ENCODE results near the gene SCLY. TPM values are rescaled to one million over a fixed set of nuclear protein-coding genes. Genes with fewer than 3 reads are reported as not detected.

Gene SCLY
- total and polyA plus RNA-seq, 2 experiments from 2014 or later, result 12.7 to 21.1 TPM

GRCh38 chr2:238082827-238083226, 22.0 kb downstream of the SCLY start:
- no peak overlapping the region for H3K4me3 ChIP-seq
- no peaks in the 10 kb centered on the region for H3K9me3 ChIP-seq (ENCODE audit: low read depth)
- no peak overlapping the region for H3K4me2 ChIP-seq
- H2AFZ ChIP-seq, result no peak overlapping the region
- no peak overlapping the region for H3K27ac ChIP-seq
- H3K9me2 ChIP-seq (replicated peaks; ENCODE audit: insufficient read depth), result no peaks in the 10 kb centered on the region
- H3K4me1 ChIP-seq (ENCODE audit: insufficient read depth), result no peaks in the 10 kb centered on the region
- H3K79me2 ChIP-seq, result no peaks in the 10 kb centered on the region
- no peaks in the 10 kb centered on the region for H3K27me3 ChIP-seq
- WGBS (ENCODE audit: low lambda C conversion rate, missing lambda C conversion rate), result 97% methylated on average over 7 of the region's 7 CpGs
- no peak for TF ChIP-seq EZH2 (IDR thresholded peaks at IDR 0.05; ENCODE audit: borderline replicate concordance)
- TF ChIP-seq EZH2phosphoT487 (IDR thresholded peaks at IDR 0.05; ENCODE audit: low read depth, severe bottlenecking, unreplicated experiment), result no peak
- no peak for TF ChIP-seq CTCF (IDR thresholded peaks at IDR 0.05; ENCODE audit: poor library complexity)
- no peaks in the 10 kb centered on the region for H3K36me3 ChIP-seq (replicated peaks; ENCODE audit: insufficient read depth, low read depth)
- no peaks in the 10 kb centered on the region for H4K20me1 ChIP-seq (ENCODE audit: insufficient read depth, poor library complexity, severe bottlenecking)
- DNase-seq (ENCODE audit: low spot score), result no peak

- Histone ChIP-seq H3K4me1 (ENCODE audit: insufficient read depth) (no peaks in the 10 kb centered on the region), H3K9me2 (replicated peaks; ENCODE audit: insufficient read depth) (no peaks in the 10 kb centered on the region), H3K27ac (no peak overlapping the region), H3K9me3 (ENCODE audit: low read depth) (no peaks in the 10 kb centered on the region), H3K4me3 (no peak overlapping the region), H2AFZ (no peak overlapping the region), H4K20me1 (ENCODE audit: insufficient read depth, poor library complexity, severe bottlenecking) (no peaks in the 10 kb centered on the region), H3K36me3 (replicated peaks; ENCODE audit: insufficient read depth, low read depth) (no peaks in the 10 kb centered on the region), H3K4me2 (no peak overlapping the region), H3K27me3 (no peaks in the 10 kb centered on the region), H3K79me2 (no peaks in the 10 kb centered on the region)
- WGBS (ENCODE audit: low lambda C conversion rate, missing lambda C conversion rate), result over 99% methylated on average over 5 of the region's 5 CpGs
- TF ChIP-seq CTCF (IDR thresholded peaks at IDR 0.05; ENCODE audit: poor library complexity) (no peak), EZH2phosphoT487 (IDR thresholded peaks at IDR 0.05; ENCODE audit: low read depth, severe bottlenecking, unreplicated experiment) (no peak), EZH2 (IDR thresholded peaks at IDR 0.05; ENCODE audit: borderline replicate concordance) (no peak)
- no peak for DNase-seq (ENCODE audit: low spot score)
These were observed 23.1 kb downstream of the SCLY start for GRCh38 chr2:238083919-238084318.

GRCh38 chr2:238084761-238085160, 24.0 kb downstream of the SCLY start:
- H4K20me1 ChIP-seq (ENCODE audit: insufficient read depth, poor library complexity, severe bottlenecking), result no peaks in the 10 kb centered on the region
- no peak overlapping the region for H3K4me3 ChIP-seq
- TF ChIP-seq EZH2 (IDR thresholded peaks at IDR 0.05; ENCODE audit: borderline replicate concordance) (no peak), CTCF (IDR thresholded peaks at IDR 0.05; ENCODE audit: poor library complexity) (no peak), EZH2phosphoT487 (IDR thresholded peaks at IDR 0.05; ENCODE audit: low read depth, severe bottlenecking, unreplicated experiment) (no peak)
- H3K4me1 ChIP-seq (ENCODE audit: insufficient read depth), result no peaks in the 10 kb centered on the region
- H3K27me3 ChIP-seq, result no peaks in the 10 kb centered on the region
- no peak for DNase-seq (ENCODE audit: low spot score)
- no peaks in the 10 kb centered on the region for H3K9me3 ChIP-seq (ENCODE audit: low read depth)
- WGBS (ENCODE audit: low lambda C conversion rate, missing lambda C conversion rate), result 96% methylated on average over 7 of the region's 7 CpGs
- H3K4me2 ChIP-seq, result no peak overlapping the region
- H3K36me3 ChIP-seq (replicated peaks; ENCODE audit: insufficient read depth, low read depth), result no peaks in the 10 kb centered on the region
- H3K9me2 ChIP-seq (replicated peaks; ENCODE audit: insufficient read depth), result no peaks in the 10 kb centered on the region
- no peak overlapping the region for H2AFZ ChIP-seq
- no peak overlapping the region for H3K27ac ChIP-seq
- no peaks in the 10 kb centered on the region for H3K79me2 ChIP-seq

GRCh38 chr2:238085899-238086298, 25.1 kb downstream of the SCLY start:
- no peaks in the 10 kb centered on the region for H3K36me3 ChIP-seq (replicated peaks; ENCODE audit: insufficient read depth, low read depth)
- 92% methylated on average over 3 of the region's 3 CpGs for WGBS (ENCODE audit: low lambda C conversion rate, missing lambda C conversion rate)
- H2AFZ ChIP-seq, result no peak overlapping the region
- H3K4me2 ChIP-seq, result no peak overlapping the region
- no peaks in the 10 kb centered on the region for H3K9me2 ChIP-seq (replicated peaks; ENCODE audit: insufficient read depth)
- TF ChIP-seq EZH2 (IDR thresholded peaks at IDR 0.05; ENCODE audit: borderline replicate concordance), result no peak
- H3K79me2 ChIP-seq, result no peaks in the 10 kb centered on the region
- no peak overlapping the region for H3K4me3 ChIP-seq
- no peak for DNase-seq (ENCODE audit: low spot score)
- no peak overlapping the region for H3K27ac ChIP-seq
- H4K20me1 ChIP-seq (ENCODE audit: insufficient read depth, poor library complexity, severe bottlenecking), result no peaks in the 10 kb centered on the region
- H3K27me3 ChIP-seq, result no peaks in the 10 kb centered on the region
- H3K4me1 ChIP-seq (ENCODE audit: insufficient read depth), result no peaks in the 10 kb centered on the region
- H3K9me3 ChIP-seq (ENCODE audit: low read depth), result no peaks in the 10 kb centered on the region

Measured in hepatocyte (in vitro differentiated cells).